ENCODE results near the gene RUNDC3A. TPM values are rescaled to one million over a fixed set of nuclear protein-coding genes. Genes with fewer than 3 reads are reported as not detected.

RUNDC3A gene
- total and polyA plus RNA-seq, 2 of the 13 experiments (the other 11 are each of a cell fraction or from before 2014, with no cell fraction given), result 0.25 TPM; not detected in 1

GRCh38 chr17:44312396-44313104 is 4.1 kb downstream of the RUNDC3A start (continued):
- TF ChIP-seq AHDC1 (CRISPR knock-in tag; IDR thresholded peaks at IDR 0.05; ENCODE audit: borderline replicate concordance) (no peak), SOX6 (IDR thresholded peaks at IDR 0.05) (no peak), SOX6 (CRISPR knock-in tag; IDR thresholded peaks at IDR 0.05) (peak; percentile 45; the same call in 1 of the 2 replicates), PAXIP1 (CRISPR knock-in tag; conservative IDR thresholded peaks at IDR 0.05) (peak; percentile 82), ZNF687 (CRISPR knock-in tag; IDR thresholded peaks at IDR 0.05) (peak; percentile 51; the same call in 1 of the 2 replicates), ZNF263 (CRISPR knock-in tag; IDR thresholded peaks at IDR 0.05) (peak; percentile 73; the same call in 1 of the 2 replicates), MIER2 (CRISPR knock-in tag; IDR thresholded peaks at IDR 0.05) (peak; percentile 74), FOXA3 (CRISPR knock-in tag; IDR thresholded peaks at IDR 0.05) (peak; percentile 66; the same call in 1 of the 2 replicates), EP300 (IDR thresholded peaks at IDR 0.05; ENCODE audit: low read depth in 2 of 2, low read length in 2 of 2) (peak in 1 of 2 experiments; percentile 26; a peak in 1 of 4 replicates), EP300 (CRISPR knock-in tag; IDR thresholded peaks at IDR 0.05; ENCODE audit: borderline replicate concordance) (no peak), ZNF570 (CRISPR knock-in tag; IDR thresholded peaks at IDR 0.05; ENCODE audit: borderline replicate concordance) (no peak), ZSCAN25 (CRISPR knock-in tag; IDR thresholded peaks at IDR 0.05) (0 out of 2 replicates have a peak, but pooled peaks have one; percentile 53), ZSCAN30 (CRISPR knock-in tag; IDR thresholded peaks at IDR 0.05) (no peak), ZNF501 (CRISPR knock-in tag; IDR thresholded peaks at IDR 0.05) (no peak), HNF4G (IDR thresholded peaks at IDR 0.05; ENCODE audit: borderline replicate concordance, low read depth, low read length) (peak; percentile 83), HNF4G (CRISPR knock-in tag; IDR thresholded peaks at IDR 0.05; ENCODE audit: borderline replicate concordance, low read depth) (no peak)
